Smooth muscle cell (in vitro differentiated cells): ENCODE data around the gene TFF1. TPM values are rescaled to one million over a fixed set of nuclear protein-coding genes. Genes with fewer than 3 reads are reported as not detected.

ENCODE experiments used
- DNase-seq: peaks from one replicate; lab custom pipeline; 2025; ENCODE audit not compliant: unreplicated experiment; lab: John Stamatoyannopoulos, UW
- H2AFZ ChIP-seq: fragments of 200-600 bp; sonication (generic); 2 replicates; pipeline ENCODE4 v1.6.0; 2016; ENCODE audit warnings: antibody characterized with exemption, low read depth, mild to moderate bottlenecking
- H3F3A ChIP-seq: fragments of 200-600 bp; sonication (generic); 2 replicates; pipeline ENCODE4 v1.6.0; 2017; ENCODE audit warnings: antibody characterized with exemption, low read depth
- H3K27ac ChIP-seq: fragments of 200-600 bp; sonication (generic); 2 replicates; pipeline ENCODE4 v1.5.1; 2016; ENCODE audit warnings: low read depth, mild to moderate bottlenecking
- H3K27me3 ChIP-seq: fragments of 200-600 bp; sonication (generic); 2 replicates; pipeline ENCODE4 v1.6.1; 2016; ENCODE audit warnings: low read depth, mild to moderate bottlenecking
- H3K36me3 ChIP-seq: fragments of 200-600 bp; sonication (generic); 2 replicates; pipeline ENCODE4 v1.5.1; 2016; ENCODE audit warnings: low read depth
- H3K4me1 ChIP-seq: fragments of 200-600 bp; sonication (generic); 2 replicates; pipeline ENCODE4 v1.5.1; 2016; ENCODE audit warnings: low read depth
- H3K4me2 ChIP-seq: fragments of 200-600 bp; sonication (generic); 2 replicates; pipeline ENCODE4 v1.6.0; 2016; ENCODE audit warnings: mild to moderate bottlenecking
- H3K4me3 ChIP-seq: fragments of 200-600 bp; sonication (generic); 2 replicates; pipeline ENCODE4 v1.5.1; 2016; ENCODE audit warnings: mild to moderate bottlenecking
- H3K79me2 ChIP-seq: fragments of 200-600 bp; sonication (generic); 2 replicates; pipeline ENCODE4 v1.6.0; 2016; ENCODE audit warnings: low read depth, mild to moderate bottlenecking
- H3K9ac ChIP-seq: fragments of 200-600 bp; sonication (generic); 2 replicates; pipeline ENCODE4 v1.6.0; 2016; ENCODE audit warnings: low read depth
- H3K9me3 ChIP-seq: fragments of 200-600 bp; sonication (generic); replicated peaks from 2 replicates; pipeline ENCODE4 v1.5.1; 2016; ENCODE audit warnings: low read depth
- H4K20me1 ChIP-seq: fragments of 200-600 bp; sonication (generic); 2 replicates; pipeline ENCODE4 v1.6.0; 2016; ENCODE audit warnings: low read depth
- CTCF ChIP-seq: fragments of 200-600 bp; sonication (generic); IDR thresholded peaks from 2 replicates; pipeline ENCODE4 v1.5.1; 2017; ENCODE audit warnings: borderline replicate concordance, mild to moderate bottlenecking, antibody characterized with exemption; ENCODE audit not compliant: insufficient read depth, poor library complexity, severe bottlenecking
- WGBS: methylation state at CpG from one replicate; pipeline ENCODE4 v1.1.7; 2016; ENCODE audit warnings: low lambda C conversion rate; 5-methylcytosine and 5-hydroxymethylcytosine counted together
- polyA plus RNA-seq: library from polyadenylated mRNA; unstranded; fragments of >200 nt; fragmentation: Nextera tagmentation; extraction: Ambion mirVana; gene quantifications from 2 replicates; pipeline ENCODE4 v1.2.1, GENCODE V29; 2016
- total RNA-seq: library from RNA; depleted of rRNA; stranded (reverse); fragments of >200 nt; gene quantifications from 2 replicates; pipeline ENCODE4 v1.2.3, GENCODE V29; 2014

TFF1 gene
- total and polyA plus RNA-seq, 2 experiments from 2014 or later = 7.9 to 8.6 TPM

- no peak overlapping the region for H3K4me2 ChIP-seq
- no peak for DNase-seq
- H3K79me2 ChIP-seq = no peaks in the 10 kb centered on the region
- no peak overlapping the region for H3K9ac ChIP-seq
- no peaks in the 10 kb centered on the region for H3K36me3 ChIP-seq
- H4K20me1 ChIP-seq = no peaks in the 10 kb centered on the region
- H3K27ac ChIP-seq = no peak overlapping the region
- H3K4me3 ChIP-seq = no peak overlapping the region
- TF ChIP-seq CTCF = no peak
- no peaks in the 10 kb centered on the region for H3K4me1 ChIP-seq
- H2AFZ ChIP-seq = no peak overlapping the region
- no peaks in the 10 kb centered on the region for H3F3A ChIP-seq
- WGBS = 90% methylated on average over 14 of the region's 14 CpGs
- H3K9me3 ChIP-seq = peaks cover 4% of the 10 kb centered on the region
- H3K27me3 ChIP-seq = no peaks in the 10 kb centered on the region
These were observed 13.8 kb downstream of the TFF1 start for GRCh38 chr21:42352441-42353095.

DNA sequence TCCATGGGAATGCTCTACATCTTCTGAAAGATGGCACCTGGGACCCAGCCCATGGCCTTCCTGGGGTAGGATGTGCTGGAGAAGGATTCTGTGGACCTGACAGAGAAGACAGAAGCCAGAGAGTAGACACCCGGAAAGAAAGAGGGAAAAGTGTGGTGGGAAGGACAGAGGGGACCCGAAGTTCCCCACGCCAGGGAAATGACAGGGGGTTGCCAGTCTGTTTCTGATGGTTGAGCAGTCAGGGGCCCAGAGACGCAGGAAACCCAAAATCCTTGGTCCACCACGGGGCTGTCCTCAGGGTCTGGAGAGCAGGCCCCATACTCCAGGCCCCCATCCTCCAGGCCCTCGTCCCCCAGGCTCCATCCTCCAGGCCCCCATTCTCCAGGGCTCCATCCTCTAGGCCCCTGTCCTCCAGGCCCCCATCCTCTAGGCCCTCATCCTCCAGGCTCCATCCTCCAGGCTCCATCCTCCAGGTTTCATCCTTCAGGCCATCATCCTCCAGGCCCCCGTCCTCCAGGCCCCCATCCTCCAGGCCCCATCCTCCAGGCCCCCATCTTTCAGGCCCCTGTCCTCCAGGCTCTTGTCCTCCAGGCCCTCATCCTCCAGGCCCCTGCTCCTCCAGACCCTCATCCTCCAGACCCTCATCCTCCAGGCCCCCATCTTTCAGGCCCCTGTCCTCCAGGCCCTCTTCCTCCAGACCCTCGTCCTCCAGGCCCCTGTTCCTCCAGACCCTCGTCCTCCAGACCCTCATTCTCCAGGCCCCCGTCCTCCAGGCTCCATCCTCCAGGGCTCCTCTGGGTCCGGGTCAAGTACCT lies 14.5 kb downstream of the TFF1 start:
- no peak overlapping the region for H3K4me3 ChIP-seq
- TF ChIP-seq CTCF = no peak
- H3K79me2 ChIP-seq = no peaks in the 10 kb centered on the region
- H3K4me1 ChIP-seq = no peaks in the 10 kb centered on the region
- no peaks in the 10 kb centered on the region for H3F3A ChIP-seq
- no peak overlapping the region for H3K4me2 ChIP-seq
- no peak overlapping the region for H3K9ac ChIP-seq
- no peak overlapping the region for H2AFZ ChIP-seq
- peaks cover 4% of the 10 kb centered on the region for H3K9me3 ChIP-seq
- H3K27me3 ChIP-seq = no peaks in the 10 kb centered on the region
- 77% methylated on average over 9 of the region's 11 CpGs for WGBS
- DNase-seq = no peak
- H4K20me1 ChIP-seq = no peaks in the 10 kb centered on the region
- H3K27ac ChIP-seq = no peak overlapping the region
- no peaks in the 10 kb centered on the region for H3K36me3 ChIP-seq

DNA sequence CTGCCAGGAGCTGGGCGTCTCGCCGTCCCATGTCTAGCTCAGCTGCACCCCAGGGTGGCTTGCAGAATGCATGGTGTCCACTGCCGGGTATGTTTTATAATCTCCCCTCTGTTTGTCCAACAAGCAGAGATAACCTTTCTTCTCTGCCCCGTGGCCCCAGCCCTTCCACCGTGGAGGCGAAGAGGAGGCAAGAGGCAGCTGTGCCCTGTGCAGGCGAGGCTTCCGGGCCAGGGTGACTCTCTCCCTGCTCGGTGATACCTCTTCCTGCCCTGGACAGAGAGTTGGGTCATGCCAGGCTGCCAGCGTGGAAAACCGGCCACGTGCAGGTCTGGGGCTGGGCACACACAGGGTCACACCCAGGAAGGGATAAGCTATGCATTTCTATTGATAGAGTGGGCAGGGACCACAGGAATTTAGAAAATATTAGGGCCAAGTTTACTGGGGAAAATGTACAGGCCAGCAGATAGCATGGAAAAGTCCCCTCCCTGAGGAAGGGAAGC lies 15.4 kb downstream of the TFF1 start, which contains the start of gene TFF2:
TSS of gene TFF2 (minus strand) at position 68 of the 500 bp plus-strand sequence. CDS start at position 31, 37 bp downstream.
- no peak within 1 kb of the TSS for H3K27ac ChIP-seq
- H3K4me1 ChIP-seq = no peaks in the 10 kb centered on the region
- DNase-seq = no peak
- no peaks in the 10 kb centered on the region for H3K79me2 ChIP-seq
- H3K27me3 ChIP-seq = no peaks in the 10 kb centered on the region
- H3K36me3 ChIP-seq = no peaks in the 10 kb centered on the region
- no peaks in the 10 kb centered on the region for H3F3A ChIP-seq
- H3K9me3 ChIP-seq = peaks cover 4% of the 10 kb centered on the region
- no peak within 1 kb of the TSS for H3K9ac ChIP-seq
- H3K4me3 ChIP-seq = no peak within 1 kb of the TSS
- H2AFZ ChIP-seq = no peak within 1 kb of the TSS
- 92% methylated on average over 13 of the region's 13 CpGs for WGBS
- no peak for TF ChIP-seq CTCF
- no peaks in the 10 kb centered on the region for H4K20me1 ChIP-seq
- H3K4me2 ChIP-seq = no peak within 1 kb of the TSS
